GM18502 (cell line): Measurements from ENCODE around the gene SUV39H2.
"Not testable (repeated sequence)": the region's sequence is repeated elsewhere in the genome, so short reads cannot be mapped to it uniquely, and the experiment has no call there.

Source experiments
- ATAC-seq: cut with Tn5 transposase; IDR thresholded peaks from one replicate; pipeline ENCODE4 v1.9.1; 2021; ENCODE audit warnings: mild to moderate bottlenecking; ENCODE audit not compliant: unreplicated experiment, poor library complexity

The SUV39H2 gene

DNA sequence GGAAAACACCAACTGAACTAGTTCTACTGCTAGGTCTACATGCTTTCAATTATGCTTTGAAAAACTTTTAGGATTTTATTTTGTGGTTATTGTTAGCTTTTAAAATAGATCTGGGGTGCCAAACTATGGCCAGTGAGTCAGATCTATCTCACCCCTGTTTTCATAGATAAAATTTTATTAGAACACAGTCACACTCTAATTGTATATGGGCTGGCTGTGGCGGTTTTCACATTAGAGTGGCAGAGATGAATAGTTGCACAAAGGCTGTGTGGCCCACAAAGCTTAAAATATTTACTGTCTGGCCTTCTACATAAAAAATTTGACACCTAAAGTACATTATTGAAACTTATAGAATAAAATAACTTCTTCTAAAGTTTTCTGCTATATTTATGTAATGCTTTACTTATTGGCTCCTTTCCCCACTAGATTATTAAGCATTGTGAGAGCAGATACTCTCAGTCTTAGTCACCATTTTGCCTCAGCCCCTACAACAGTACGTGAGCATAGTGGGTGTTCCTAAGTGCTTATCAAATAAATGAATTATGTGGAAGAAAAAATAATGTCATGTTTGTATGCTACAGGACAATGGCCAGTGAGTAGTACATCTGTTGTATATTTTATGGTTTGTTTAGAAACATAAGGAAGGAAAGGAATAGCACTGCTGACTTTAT, 5.4 kb upstream of the SUV39H2 start:
- peak; percentile 53 for ATAC-seq

DNA sequence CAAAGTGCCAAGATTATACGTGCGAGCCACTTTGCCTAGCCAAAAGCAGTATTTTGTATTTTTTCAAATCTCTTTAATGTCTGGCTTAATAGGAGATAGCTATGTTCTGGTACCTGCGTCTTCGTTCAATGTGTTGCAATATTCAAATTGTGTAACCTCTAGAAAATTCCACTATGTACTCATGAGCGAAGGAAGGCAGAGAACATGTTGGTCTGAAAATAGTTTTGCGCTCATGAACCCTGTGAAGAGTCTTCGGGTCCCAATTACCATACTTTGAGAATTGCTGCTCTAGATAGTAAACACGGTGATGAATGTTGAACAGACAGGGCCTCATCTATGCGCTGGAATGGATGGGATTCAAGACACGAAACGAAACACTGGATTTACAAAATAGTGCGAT, 2.7 kb upstream of the SUV39H2 start:
- ATAC-seq = no peak

- no peak for ATAC-seq
Observed at GRCh38 chr10:14876764-14877163, 1.9 kb upstream of the SUV39H2 start.

- peak; percentile 34 for ATAC-seq
Observed at GRCh38 chr10:14879124-14879927, 660 bp downstream of the SUV39H2 start.

- no peak for ATAC-seq
Observed at GRCh38 chr10:14879928-14880193, 1.2 kb downstream of the SUV39H2 start.

DNA sequence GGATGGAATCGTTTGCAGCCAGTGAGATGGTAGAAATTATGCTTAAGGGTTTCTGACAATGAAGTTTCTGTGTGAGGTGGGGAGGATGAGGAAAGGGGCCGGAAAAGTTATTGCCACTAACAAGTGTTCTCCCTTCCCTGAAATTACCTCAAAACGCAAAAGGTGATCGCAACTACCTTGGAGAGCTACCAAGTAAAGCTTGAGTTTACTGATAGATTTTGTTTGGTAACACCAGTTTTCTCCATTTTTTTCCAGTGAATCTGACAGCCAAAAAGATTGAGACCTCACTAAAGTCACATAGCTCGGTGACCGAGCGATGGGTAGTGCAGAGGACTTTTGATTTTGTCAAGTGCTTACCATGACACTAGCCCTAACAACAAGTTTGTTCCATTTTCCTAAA, 1.6 kb downstream of the SUV39H2 start:
- ATAC-seq = no peak

DNA sequence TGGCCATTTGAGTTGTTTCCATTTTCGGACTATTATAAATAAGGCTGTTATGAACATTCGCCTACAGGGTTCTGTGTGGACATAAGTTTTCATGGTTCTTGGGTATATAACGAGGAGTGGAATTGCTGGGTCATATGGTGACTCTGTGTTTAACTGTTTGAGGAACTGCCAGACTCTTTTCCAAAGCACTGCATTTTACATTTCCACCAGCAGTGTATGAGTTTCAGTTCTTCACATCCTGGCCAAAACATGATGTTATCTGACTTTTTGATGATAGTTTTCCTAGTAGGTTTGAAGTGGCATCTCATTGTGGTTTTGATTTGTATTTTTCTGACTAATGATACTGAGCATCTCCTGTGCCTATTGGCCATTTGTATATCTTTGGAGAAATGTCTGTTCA, 5.4 kb downstream of the SUV39H2 start:
- no peak for ATAC-seq

GRCh38 chr10:14889318-14889717, 10.7 kb downstream of the SUV39H2 start:
- ATAC-seq = no peak

DNA sequence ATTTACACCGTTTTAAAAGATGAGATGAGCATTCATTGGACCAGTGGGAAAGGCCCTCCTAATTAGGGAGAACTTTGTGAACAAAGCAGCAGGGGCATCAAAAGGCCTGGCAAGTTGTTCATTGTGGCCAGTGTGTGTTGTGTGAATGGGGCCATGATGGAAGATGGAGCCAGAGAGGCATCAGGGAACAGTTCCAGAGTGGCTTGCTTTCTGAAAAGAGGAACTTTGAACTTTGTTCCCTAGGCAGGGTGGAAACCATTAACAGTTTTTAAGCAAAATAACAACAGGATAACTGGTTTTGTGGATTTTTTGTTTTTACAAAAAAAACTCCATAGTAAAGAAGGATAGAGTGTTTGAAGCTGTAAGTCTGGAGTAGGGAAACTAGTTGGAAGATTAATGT, 12.5 kb downstream of the SUV39H2 start:
- ATAC-seq = no peak

DNA sequence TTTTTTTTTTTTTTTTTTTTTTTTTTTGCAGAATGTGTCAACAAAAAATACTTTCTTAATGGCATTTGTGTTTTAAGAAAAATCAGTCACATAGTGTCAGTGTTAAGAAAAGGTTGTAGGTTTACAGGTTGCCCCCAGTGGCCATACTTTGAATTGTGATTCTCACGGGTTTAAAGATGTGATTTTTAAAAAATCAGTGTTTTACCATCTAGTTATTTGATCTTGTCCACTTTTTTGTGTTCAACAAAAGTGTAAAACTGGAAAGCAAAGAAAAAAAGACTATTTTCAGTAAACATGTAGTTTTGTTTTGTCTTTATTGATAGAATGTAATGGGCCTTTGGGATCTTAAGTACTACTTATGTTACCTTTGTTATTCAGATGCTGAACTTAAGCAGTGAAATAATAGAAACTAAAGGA, 25.7 kb downstream of the SUV39H2 start:
- ATAC-seq = no peak

GRCh38 chr10:14904864-14905263, 26.2 kb downstream of the SUV39H2 start:
- no peak for ATAC-seq

GRCh38 chr10:14905890-14906289, 27.2 kb downstream of the SUV39H2 start:
- no peak for ATAC-seq

DNA sequence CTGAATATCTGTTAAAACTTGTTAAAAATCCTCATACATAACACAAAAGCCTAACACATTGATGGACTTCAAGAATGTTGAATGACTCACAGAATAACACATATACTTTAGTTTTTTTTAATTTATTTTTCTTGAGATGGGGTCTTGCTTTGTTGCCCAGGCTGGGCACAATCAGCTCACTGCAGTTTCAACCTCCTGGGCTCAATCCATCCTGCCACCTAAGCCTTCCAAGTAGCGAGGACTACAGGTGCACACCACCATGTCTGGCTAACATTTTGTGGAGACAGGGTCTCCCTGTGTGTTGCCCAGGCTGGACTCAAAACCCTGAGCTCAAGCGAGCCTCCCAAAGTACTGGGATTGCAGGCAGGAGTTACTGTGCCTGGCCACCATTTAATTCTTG, 28.1 kb downstream of the SUV39H2 start:
- no peak for ATAC-seq

DNA sequence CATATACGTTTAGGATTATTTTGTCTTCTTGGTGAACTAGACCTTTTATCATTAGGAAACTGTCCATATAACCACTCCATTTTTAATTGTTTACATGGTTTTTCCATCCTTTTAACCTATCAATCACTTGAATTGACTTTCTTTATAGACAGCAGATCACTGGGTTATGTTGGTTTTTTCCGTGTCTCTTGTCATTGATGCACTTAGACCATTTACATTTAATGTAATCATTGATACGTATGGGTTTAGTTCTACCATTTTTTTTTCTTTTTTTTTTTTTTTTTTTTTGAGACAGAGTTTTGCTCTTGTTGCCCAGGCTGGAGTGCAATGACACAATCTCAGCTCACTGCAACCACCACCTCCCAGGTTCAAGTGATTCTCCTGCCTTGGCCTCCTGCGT, 28.9 kb downstream of the SUV39H2 start:
- not testable (repeated sequence) for ATAC-seq

DNA sequence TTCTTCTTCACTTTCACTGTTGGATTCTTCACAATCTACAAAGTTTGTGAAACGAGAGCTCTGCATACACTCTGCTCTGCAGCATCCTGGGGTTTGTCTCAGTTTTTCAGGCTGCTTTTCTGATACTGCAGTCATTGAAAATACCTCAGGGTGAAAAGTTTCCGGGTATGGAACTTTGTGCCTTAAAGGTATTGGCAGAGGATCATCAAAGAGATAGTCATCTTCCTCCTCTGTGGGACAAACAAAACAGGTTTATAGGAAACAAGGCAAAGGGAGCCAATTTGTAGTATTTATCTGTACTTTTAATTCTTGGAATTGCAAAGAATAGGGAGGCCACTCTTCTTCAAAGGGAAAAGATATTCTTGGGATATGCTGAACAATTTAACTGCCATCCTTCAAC, 30.4 kb downstream of the SUV39H2 start:
- no peak for ATAC-seq

GRCh38 chr10:14910953-14911352, 32.3 kb downstream of the SUV39H2 start:
- ATAC-seq = no peak

- ATAC-seq = no peak
Observed at GRCh38 chr10:14911801-14912200, 33.1 kb downstream of the SUV39H2 start.

GRCh38 chr10:14916600-14916999, 37.9 kb downstream of the SUV39H2 start:
- ATAC-seq = no peak

- no peak for ATAC-seq
Observed at GRCh38 chr10:14917827-14918226, 39.2 kb downstream of the SUV39H2 start.

- ATAC-seq = peak; percentile 39
Observed at GRCh38 chr10:14918964-14919363, 40.3 kb downstream of the SUV39H2 start.

GRCh38 chr10:14924013-14924412, 45.3 kb downstream of the SUV39H2 start:
- ATAC-seq = no peak

DNA sequence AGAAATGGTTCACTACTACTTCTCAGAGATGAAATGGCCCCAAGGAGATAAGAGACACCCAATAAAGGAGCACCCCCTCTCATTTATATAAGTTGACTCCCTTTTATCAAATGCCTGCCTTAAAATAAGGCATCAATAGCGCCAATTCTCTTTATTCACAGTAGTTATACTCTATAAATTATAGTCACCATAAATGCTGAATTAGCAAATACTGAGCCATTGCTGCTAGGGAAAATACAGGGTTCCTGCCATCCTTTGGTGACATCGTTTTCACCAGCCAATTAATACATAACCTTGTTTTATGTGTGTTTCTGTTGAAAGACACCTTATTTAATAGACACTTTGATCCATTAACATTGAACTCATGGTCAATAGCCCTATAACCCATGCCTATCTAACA, 46.6 kb downstream of the SUV39H2 start:
- no peak for ATAC-seq
